ENCODE results near the gene MPPED1.

MPPED1 gene

GRCh38 chr22:43526117-43526655, 114.4 kb downstream of the MPPED1 start:
- H3K27ac ChIP-seq = no peak overlapping the region
- no peak for TF ChIP-seq CTCF (IDR thresholded peaks at IDR 0.05)
- no peak for TF ChIP-seq ZFX (IDR thresholded peaks at IDR 0.05; ENCODE audit: borderline replicate concordance)

- no peak overlapping the region for H3K27ac ChIP-seq
- TF ChIP-seq CTCF (IDR thresholded peaks at IDR 0.05) = no peak
Measured at GRCh38 chr22:43526946-43527345, 115.1 kb downstream of the MPPED1 start.

GRCh38 chr22:43528601-43529360, 117.0 kb downstream of the MPPED1 start:
- TF ChIP-seq CTCF (IDR thresholded peaks at IDR 0.05) = no peak
- no peak for TF ChIP-seq ZFX (IDR thresholded peaks at IDR 0.05; ENCODE audit: borderline replicate concordance)
- no peak overlapping the region for H3K27ac ChIP-seq

- TF ChIP-seq CTCF (IDR thresholded peaks at IDR 0.05) (no peak), ZFX (IDR thresholded peaks at IDR 0.05; ENCODE audit: borderline replicate concordance) (no peak)
- no peak overlapping the region for H3K27ac ChIP-seq
Measured at GRCh38 chr22:43529461-43529860, 117.6 kb downstream of the MPPED1 start.

- no peak overlapping the region for H3K27ac ChIP-seq
- no peak for TF ChIP-seq CTCF (IDR thresholded peaks at IDR 0.05)
- no peak for TF ChIP-seq ZFX (IDR thresholded peaks at IDR 0.05; ENCODE audit: borderline replicate concordance)
Measured at GRCh38 chr22:43529934-43530333, 118.1 kb downstream of the MPPED1 start.

GRCh38 chr22:43530349-43531201, 118.8 kb downstream of the MPPED1 start:
- TF ChIP-seq ZFX (IDR thresholded peaks at IDR 0.05; ENCODE audit: borderline replicate concordance) = no peak
- no peak for TF ChIP-seq CTCF (IDR thresholded peaks at IDR 0.05)
- H3K27ac ChIP-seq = no peak overlapping the region

GRCh38 chr22:43531651-43532050, 119.8 kb downstream of the MPPED1 start:
- no peak for TF ChIP-seq CTCF (IDR thresholded peaks at IDR 0.05)
- no peak for TF ChIP-seq ZFX (IDR thresholded peaks at IDR 0.05; ENCODE audit: borderline replicate concordance)
- H3K27ac ChIP-seq = no peak overlapping the region
